C1 segment of cervical spinal cord (tissue), 14 donors: ENCODE results near the gene NPFF.

Experiments used
- DNase-seq, 14 donors: peaks; one replicate each; lab custom pipeline; 2025; lab: John Stamatoyannopoulos, UW

Gene NPFF

GRCh38 chr12:53476769-53477209, 30.5 kb downstream of the NPFF start:
- no peak for DNase-seq

GRCh38 chr12:53474819-53475218, 32.5 kb downstream of the NPFF start:
- no peak for DNase-seq

GRCh38 chr12:53474077-53474476, 33.2 kb downstream of the NPFF start:
- no peak for DNase-seq

GRCh38 chr12:53472056-53472582, 35.2 kb downstream of the NPFF start:
- no peak for DNase-seq

- no peak for DNase-seq
Observed at GRCh38 chr12:53468282-53468681, 39.0 kb downstream of the NPFF start.

- DNase-seq = no peak
Observed at GRCh38 chr12:53467880-53468279, 39.4 kb downstream of the NPFF start.

GRCh38 chr12:53467082-53467481, 40.2 kb downstream of the NPFF start:
- DNase-seq = no peak

- DNase-seq = no peak
Observed at GRCh38 chr12:53466640-53467039, 40.6 kb downstream of the NPFF start.

- DNase-seq = no peak
Observed at GRCh38 chr12:53465679-53466078, 41.6 kb downstream of the NPFF start.

GRCh38 chr12:53464685-53465418, 42.4 kb downstream of the NPFF start:
- no peak for DNase-seq

- DNase-seq = no peak
Observed at GRCh38 chr12:53463802-53464560, 43.3 kb downstream of the NPFF start.

- DNase-seq = no peak
Observed at GRCh38 chr12:53462935-53463334, 44.3 kb downstream of the NPFF start.

- no peak for DNase-seq
Observed at GRCh38 chr12:53461591-53461990, 45.7 kb downstream of the NPFF start.

- DNase-seq = no peak
Observed at GRCh38 chr12:53461059-53461458, 46.2 kb downstream of the NPFF start.

- DNase-seq = no peak
Observed at GRCh38 chr12:53459097-53459496, 48.2 kb downstream of the NPFF start.
